ENCODE measurements around the gene SLC22A1.

Gene SLC22A1

DNA sequence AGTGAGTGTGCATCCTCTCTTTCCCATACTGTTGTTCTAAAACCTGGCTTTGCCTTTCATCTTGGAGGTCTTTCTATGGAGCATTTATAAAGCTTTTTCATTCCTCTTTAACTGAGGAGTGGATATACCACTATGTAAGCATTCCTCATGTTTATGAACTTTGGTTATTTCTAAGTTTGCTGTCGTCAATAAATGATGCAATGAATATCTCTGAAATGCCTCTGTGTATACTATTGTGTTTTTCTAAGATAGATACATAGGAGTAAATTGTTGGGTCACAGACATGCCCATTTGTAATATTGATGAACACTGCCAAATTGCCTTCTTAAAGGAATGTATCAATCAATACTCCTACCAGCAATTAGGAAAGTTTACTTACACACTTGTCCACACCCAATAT lies 83.1 kb downstream of the SLC22A1 start:
- no peak overlapping the region for H3K27ac ChIP-seq (ENCODE audit: low read length)
- no peak overlapping the region for H3K4me3 ChIP-seq (ENCODE audit: low read depth in 1 of 2, low read length in 2 of 2)
- no peaks in the 10 kb centered on the region for H3K36me3 ChIP-seq (ENCODE audit: control insufficient read depth in 1 of 2, insufficient read depth in 2 of 2, low read length in 2 of 2)
- H3K27me3 ChIP-seq (ENCODE audit: low read depth, low read length): no peaks in the 10 kb centered on the region
- H3K9me3 ChIP-seq (ENCODE audit: control insufficient read depth in 1 of 2, low read length in 2 of 2): peaks cover 0 to 9% of the 10 kb centered on the region in 2 donors
- H3K4me1 ChIP-seq (ENCODE audit: control insufficient read depth in 1 of 2, insufficient read depth in 2 of 2, low read length in 2 of 2): no peaks in the 10 kb centered on the region

DNA sequence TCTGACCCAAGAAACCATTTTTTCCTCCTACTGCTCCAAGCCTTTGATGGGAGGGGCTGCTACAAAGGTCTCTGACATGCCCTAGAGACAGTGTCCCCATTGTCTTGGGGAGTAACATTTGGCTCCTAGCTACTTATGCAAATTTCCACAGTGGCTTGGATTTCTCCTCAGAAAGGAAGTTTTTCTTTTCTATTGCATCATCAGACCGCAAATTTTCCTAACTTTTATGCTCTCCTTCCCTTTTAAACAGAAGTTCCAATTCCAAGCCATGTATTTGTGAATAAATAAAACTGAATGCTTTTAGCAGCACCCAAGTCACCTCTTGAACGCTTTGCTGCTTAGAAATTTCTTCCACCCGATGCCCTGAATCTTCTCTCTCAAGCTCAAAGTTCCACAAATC lies 86.0 kb downstream of the SLC22A1 start:
- no peaks in the 10 kb centered on the region for H3K36me3 ChIP-seq (ENCODE audit: control insufficient read depth in 1 of 2, insufficient read depth in 2 of 2, low read length in 2 of 2)
- H3K4me3 ChIP-seq (ENCODE audit: low read depth in 1 of 2, low read length in 2 of 2): no peak overlapping the region
- H3K4me1 ChIP-seq (ENCODE audit: control insufficient read depth in 1 of 2, insufficient read depth in 2 of 2, low read length in 2 of 2): no peaks in the 10 kb centered on the region
- peaks cover 0 to 9% of the 10 kb centered on the region in 2 donors for H3K9me3 ChIP-seq (ENCODE audit: control insufficient read depth in 1 of 2, low read length in 2 of 2)
- H3K27ac ChIP-seq (ENCODE audit: low read length): no peak overlapping the region
- no peaks in the 10 kb centered on the region for H3K27me3 ChIP-seq (ENCODE audit: low read depth, low read length)

All from muscle layer of duodenum (tissue), 2 donors.